IMR-90 (cell line): ENCODE measurements around the gene TMEM238. TPM values are rescaled to one million over a fixed set of nuclear protein-coding genes. Genes with fewer than 3 reads are reported as not detected.

ENCODE experiments used
- ATAC-seq: fragments of 200-7000 bp; cut with Tn5 transposase; 2 replicates; pipeline ENCODE4 v1.9.1; 2020; ENCODE audit warnings: low read depth, mild to moderate bottlenecking, moderate library complexity
- BruUV-seq: library from RNA; stranded (reverse); fragments of 400-500 nt; replicated peaks from 2 replicates; lab custom pipeline; 2021; lab: Mats Ljungman, UMichigan
- CTCF ChIA-PET: fragments of 300-600 bp; formaldehyde crosslinking; extraction: SDS; loops from one replicate; lab custom pipeline; 2021; ENCODE audit warnings: antibody characterized with exemption; lab: Yijun Ruan, JAX
- POLR2A ChIA-PET: fragments of 300-600 bp; sonication (Branson Sonifier 250); formaldehyde crosslinking; loops from one replicate; lab custom pipeline; 2022; ENCODE audit warnings: antibody characterized with exemption; ENCODE audit not compliant: unreplicated experiment; lab: Charles Lee
- DNase-seq: peaks from one replicate; pipeline ENCODE4 v3.0.0; 2013
- H2AFZ ChIP-seq: replicated peaks from 2 replicates; pipeline ENCODE3; 2013; ENCODE audit warnings: low read length, mild to moderate bottlenecking; ENCODE audit not compliant: poor library complexity
- H2AK5ac ChIP-seq: 2 replicates; pipeline ENCODE4 v1.6.1; 2013; ENCODE audit warnings: low read depth, low read length, inconsistent platforms
- H2AK9ac ChIP-seq: replicated peaks from 2 replicates; pipeline ENCODE3; 2013; ENCODE audit warnings: mild to moderate bottlenecking, low read depth, low read length, moderate library complexity; ENCODE audit not compliant: poor library complexity
- H2BK120ac ChIP-seq: 2 replicates; pipeline ENCODE4 v1.6.1; 2013; ENCODE audit warnings: low read depth, low read length, inconsistent platforms
- H2BK15ac ChIP-seq: 3 replicates; pipeline ENCODE4 v1.6.1; 2013; ENCODE audit warnings: low read depth, low read length, inconsistent platforms
- H2BK20ac ChIP-seq: 2 replicates; pipeline ENCODE4 v1.6.1; 2013; ENCODE audit warnings: low read depth, mild to moderate bottlenecking, inconsistent platforms, low read length, moderate library complexity
- H2BK5ac ChIP-seq: 2 replicates; pipeline ENCODE4 v1.6.1; 2013; ENCODE audit warnings: mild to moderate bottlenecking, low read depth, low read length, inconsistent platforms; ENCODE audit not compliant: poor library complexity, severe bottlenecking
- H3K14ac ChIP-seq: replicated peaks from 2 replicates; pipeline ENCODE4 v1.6.1; 2013; ENCODE audit warnings: low read depth, low read length, inconsistent platforms
- H3K18ac ChIP-seq: 2 replicates; pipeline ENCODE4 v1.6.1; 2013; ENCODE audit warnings: low read depth, low read length, control low read depth
- H3K23ac ChIP-seq: 2 replicates; pipeline ENCODE4 v1.6.1; 2013; ENCODE audit warnings: low read depth, low read length, inconsistent platforms
- H3K27ac ChIP-seq: 2 replicates; pipeline ENCODE4 v1.5.1; 2013; ENCODE audit warnings: mild to moderate bottlenecking, control low read depth, low read length; ENCODE audit not compliant: insufficient read depth
- H3K27me3 ChIP-seq: 2 replicates; pipeline ENCODE4 v1.6.1; 2013; ENCODE audit warnings: low read length; ENCODE audit not compliant: control insufficient read depth, insufficient read depth
- H3K36me3 ChIP-seq: 2 replicates; pipeline ENCODE4 v1.6.1; 2013; ENCODE audit warnings: low read length, mixed read lengths; ENCODE audit not compliant: control insufficient read depth, insufficient read depth
- H3K4ac ChIP-seq: 2 replicates; pipeline ENCODE4 v1.6.1; 2013; ENCODE audit warnings: low read depth, low read length, inconsistent platforms
- H3K4me1 ChIP-seq: 2 replicates; pipeline ENCODE4 v1.6.1; 2013; ENCODE audit warnings: low read length, mixed read lengths; ENCODE audit not compliant: control insufficient read depth, insufficient read depth
- H3K4me2 ChIP-seq: 2 replicates; pipeline ENCODE4 v1.6.1; 2013; ENCODE audit warnings: low read depth, mild to moderate bottlenecking, control low read depth, low read length, moderate library complexity
- H3K4me3 ChIP-seq: 2 replicates; pipeline ENCODE4 v1.5.1; 2013; ENCODE audit warnings: low read depth, mild to moderate bottlenecking, control low read depth, low read length, moderate library complexity; ENCODE audit not compliant: insufficient read depth
- H3K56ac ChIP-seq: 2 replicates; pipeline ENCODE4 v1.6.1; 2013; ENCODE audit warnings: low read length, inconsistent platforms; ENCODE audit not compliant: insufficient read depth; ENCODE audit errors: extremely low read depth
- H3K79me1 ChIP-seq, 2 experiments: 2 replicates each; pipeline ENCODE4 v1.6.1; 2013; ENCODE audit warnings: low read length in 2 of 2, inconsistent platforms in 1 of 2, low read depth in 1 of 2
- H3K9ac ChIP-seq: 2 replicates; pipeline ENCODE4 v1.6.1; 2013; ENCODE audit warnings: low read depth, low read length, control low read depth
- H3K9me1 ChIP-seq: 2 replicates; pipeline ENCODE4 v1.6.1; 2013; ENCODE audit warnings: low read length, inconsistent platforms; ENCODE audit not compliant: insufficient read depth
- H3K9me3 ChIP-seq: 2 replicates; pipeline ENCODE4 v1.6.1; 2013; ENCODE audit warnings: low read length; ENCODE audit not compliant: control insufficient read depth, insufficient read depth
- H4K20me1 ChIP-seq: 2 replicates; pipeline ENCODE4 v1.6.1; 2013; ENCODE audit warnings: low read length, inconsistent platforms; ENCODE audit not compliant: insufficient read depth
- H4K5ac ChIP-seq: 2 replicates; pipeline ENCODE4 v1.6.1; 2013; ENCODE audit warnings: mild to moderate bottlenecking, low read depth, low read length, control low read depth
- H4K8ac ChIP-seq, 2 experiments: 2 replicates each; pipeline ENCODE4 v1.6.1; 2013; ENCODE audit warnings: low read depth in 2 of 2, low read length in 2 of 2, control low read depth in 1 of 2, inconsistent platforms in 1 of 2
- H4K91ac ChIP-seq: 2 replicates; pipeline ENCODE4 v1.6.1; 2013; ENCODE audit warnings: low read depth, low read length, inconsistent platforms; ENCODE audit not compliant: insufficient read depth
- BHLHE40 ChIP-seq: fragments of 150-350 bp; IDR thresholded peaks from 2 replicates; pipeline ENCODE4 v1.6.1; 2016; ENCODE audit warnings: mild to moderate bottlenecking, low read depth, low read length
- CHD1 ChIP-seq: IDR thresholded peaks from 2 replicates; pipeline ENCODE4 v1.6.1; 2012; ENCODE audit warnings: low read depth, low read length, improper control_type of control experiment
- ELK1 ChIP-seq: fragments of 150-350 bp; IDR thresholded peaks from 2 replicates; pipeline ENCODE4 v1.6.1; 2016; ENCODE audit warnings: low read depth, mild to moderate bottlenecking, low read length, moderate library complexity, borderline replicate concordance
- FOS ChIP-seq: fragments of 150-350 bp; IDR thresholded peaks from 2 replicates; pipeline ENCODE4 v1.6.1; 2016; ENCODE audit warnings: low read depth, low read length
- MAFK ChIP-seq: IDR thresholded peaks from 2 replicates; pipeline ENCODE4 v1.6.1; 2012; ENCODE audit warnings: low read depth, low read length, improper control_type of control experiment
- MAZ ChIP-seq: IDR thresholded peaks from 2 replicates; pipeline ENCODE4 v1.6.1; 2012; ENCODE audit warnings: low read depth, mild to moderate bottlenecking, low read length, improper control_type of control experiment, moderate library complexity, borderline replicate concordance
- MXI1 ChIP-seq: IDR thresholded peaks from 2 replicates; pipeline ENCODE4 v1.6.1; 2012; ENCODE audit warnings: low read depth, mild to moderate bottlenecking, low read length, moderate library complexity, borderline replicate concordance
- POLR2A ChIP-seq: IDR thresholded peaks from 2 replicates; pipeline ENCODE4 v1.6.1; 2012; ENCODE audit warnings: mild to moderate bottlenecking, low read depth, low read length
- RAD21 ChIP-seq: IDR thresholded peaks from 2 replicates; pipeline ENCODE4 v1.6.1; 2012; ENCODE audit warnings: low read length, improper control_type of control experiment
- RFX5 ChIP-seq: IDR thresholded peaks from 2 replicates; pipeline ENCODE4 v1.8.0; 2012; ENCODE audit warnings: low read depth, mild to moderate bottlenecking, low read length, moderate library complexity
- SMC3 ChIP-seq: fragments of 150-350 bp; IDR thresholded peaks from 2 replicates; pipeline ENCODE4 v1.6.1; 2016; ENCODE audit warnings: low read depth, mild to moderate bottlenecking, antibody characterized with exemption, low read length, moderate library complexity
- WGBS, 2 experiments: methylation state at CpG; one replicate each; pipeline versions ENCODE4 v1.1.5 to v1.1.7; 2013; ENCODE audit warnings: missing lambda C conversion rate in 2 of 2; ENCODE audit not compliant: insufficient read length in 1 of 2; ENCODE audit errors: extremely low coverage in 2 of 2; 5-methylcytosine and 5-hydroxymethylcytosine counted together
- dilution Hi-C: fragments of 300-500 bp; cut with HindIII; formaldehyde crosslinking; loops from one replicate; pipeline ENCODE4 v1.14.3; 2018; ENCODE audit warnings: low sequenced_read_pairs; ENCODE audit not compliant: unreplicated experiment
- in situ Hi-C: fragments of 300-500 bp; cut with MboI; formaldehyde crosslinking; loops from 3 replicates; pipeline ENCODE4 v1.14.3; 2019; ENCODE audit warnings: low sequenced_read_pairs, inconsistent platforms, mixed read lengths
- intact Hi-C: fragments of 100-400 bp; cut with micrococcal nuclease; formaldehyde crosslinking; loops from 2 replicates; pipeline ENCODE4 v1.10.0; 2022
- polyA plus RNA-seq, 3 experiments: library from polyadenylated mRNA; depleted of rRNA; stranded (reverse); fragments of >200 nt; gene quantifications; 2 replicates each; pipeline ENCODE4 v1.2.3, GENCODE V29; 2012; ENCODE audit warnings: low replicate concordance in 1 of 3
- total RNA-seq: library from RNA; depleted of rRNA; stranded (reverse); fragments of >200 nt; gene quantifications from 2 replicates; pipeline ENCODE4 v1.2.3, GENCODE V29; 2012
- TF ChIP-seq, protein P1 (sequence below): conservative IDR thresholded peaks from 2 replicates; pipeline ENCODE4 v1.5.1; 2012; ENCODE audit warnings: mild to moderate bottlenecking, low read depth, low read length, improper control_type of control experiment

TMEM238 gene
- total and polyA plus RNA-seq, 2 of the 4 experiments (the other 2 are of a cell fraction): not detected

DNA sequence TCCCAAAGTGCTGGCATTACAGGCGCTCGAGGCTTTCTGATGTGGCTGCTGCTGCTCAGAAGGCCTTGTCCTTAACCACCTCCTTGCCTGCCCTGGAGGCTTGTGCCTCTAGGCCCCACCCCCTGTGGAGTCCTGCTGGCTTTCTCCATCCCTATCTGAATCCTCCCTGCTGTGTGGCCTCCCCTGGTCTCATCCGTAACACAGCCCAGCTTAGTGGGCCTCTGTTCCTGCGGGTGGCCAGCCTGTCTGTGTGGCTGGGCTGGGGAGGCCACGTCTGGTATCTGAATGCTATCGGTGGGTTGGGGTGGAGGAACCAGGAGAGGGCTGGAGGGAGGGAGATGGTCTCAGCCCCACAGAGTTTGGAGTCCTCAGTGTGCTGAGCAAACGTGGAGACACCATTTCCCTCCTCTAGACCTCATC lies 6.4 kb upstream of the TMEM238 start:
- no peak for ATAC-seq

More for the DNA sequence above, 6.4 kb upstream of the TMEM238 start:
- Histone ChIP-seq H2BK5ac (no peak overlapping the region), H3K79me1 (peaks cover 19 to 63% of the 10 kb centered on the region in 2 experiments), H4K8ac (peak overlapping the region in 1 of 2 experiments; percentile 14; a peak in 1 of 4 replicates), H4K5ac (no peak overlapping the region), H2BK15ac (no peak overlapping the region), H3K23ac (peak overlapping the region; percentile 60; the same call in 1 of the 2 replicates), H2BK20ac (no peak overlapping the region), H2AK9ac (no peak overlapping the region), H3K9me3 (no peaks in the 10 kb centered on the region), H2AFZ (no peak overlapping the region), H3K4me1 (peaks cover 36% of the 10 kb centered on the region), H4K91ac (no peak overlapping the region), H3K9me1 (peaks cover 31% of the 10 kb centered on the region), H2BK120ac (no peak overlapping the region), H3K27me3 (no peaks in the 10 kb centered on the region), H3K9ac (no peak overlapping the region), H2AK5ac (no peak overlapping the region), H3K4me2 (no peak overlapping the region), H3K4ac (no peak overlapping the region), H3K14ac (no peak overlapping the region), H3K18ac (no peak overlapping the region), H3K56ac (no peak overlapping the region), H3K27ac (no peak overlapping the region), H4K20me1 (peaks cover 75% of the 10 kb centered on the region), H3K36me3 (peaks cover 48% of the 10 kb centered on the region), H3K4me3 (no peak overlapping the region)
- intact Hi-C loops: no loop called here
- WGBS, 2 experiments: 82% methylated on average over 2 of the region's 7 CpGs; no CpG with 5 or more reads in 1 of the 2 experiments
- no peak for TF ChIP-seq MAFK
- no peak for TF ChIP-seq FOS
- no peak for TF ChIP-seq ELK1
- TF ChIP-seq BHLHE40: no peak
- TF ChIP-seq MAZ: no peak
- no peak for TF ChIP-seq RFX5
- no peak for TF ChIP-seq CHD1
- TF ChIP-seq RAD21: no peak
- TF ChIP-seq MXI1: no peak
- no peak; the same call in none of the 2 replicates for TF ChIP-seq POLR2A
- TF ChIP-seq, protein P1, sequence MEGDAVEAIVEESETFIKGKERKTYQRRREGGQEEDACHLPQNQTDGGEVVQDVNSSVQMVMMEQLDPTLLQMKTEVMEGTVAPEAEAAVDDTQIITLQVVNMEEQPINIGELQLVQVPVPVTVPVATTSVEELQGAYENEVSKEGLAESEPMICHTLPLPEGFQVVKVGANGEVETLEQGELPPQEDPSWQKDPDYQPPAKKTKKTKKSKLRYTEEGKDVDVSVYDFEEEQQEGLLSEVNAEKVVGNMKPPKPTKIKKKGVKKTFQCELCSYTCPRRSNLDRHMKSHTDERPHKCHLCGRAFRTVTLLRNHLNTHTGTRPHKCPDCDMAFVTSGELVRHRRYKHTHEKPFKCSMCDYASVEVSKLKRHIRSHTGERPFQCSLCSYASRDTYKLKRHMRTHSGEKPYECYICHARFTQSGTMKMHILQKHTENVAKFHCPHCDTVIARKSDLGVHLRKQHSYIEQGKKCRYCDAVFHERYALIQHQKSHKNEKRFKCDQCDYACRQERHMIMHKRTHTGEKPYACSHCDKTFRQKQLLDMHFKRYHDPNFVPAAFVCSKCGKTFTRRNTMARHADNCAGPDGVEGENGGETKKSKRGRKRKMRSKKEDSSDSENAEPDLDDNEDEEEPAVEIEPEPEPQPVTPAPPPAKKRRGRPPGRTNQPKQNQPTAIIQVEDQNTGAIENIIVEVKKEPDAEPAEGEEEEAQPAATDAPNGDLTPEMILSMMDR: no peak
- TF ChIP-seq SMC3: no peak
- in situ Hi-C loops: no loop called here
- DNase-seq: no peak
- ChIA-PET CTCF (no interaction called here), POLR2A (interaction anchor here (0.5 to 1.3 kb wide), 2 partner anchors 17 to 23 kb away, joined by 3 read pairs; no protein-coding TSS in a partner anchor)
- no TSS peak for BruUV-seq
- dilution Hi-C loops: no loop called here
